Breast epithelium (tissue), 3 donors: ENCODE results near the gene PRRT1B.

Experiments used
- POLR2A ChIP-seq: fragments of 450-650 bp; IDR thresholded peaks from one replicate; pipeline ENCODE4 v1.6.1; 2016; ENCODE audit warnings: antibody characterized with exemption, mild to moderate bottlenecking, moderate library complexity
- POLR2AphosphoS5 ChIP-seq, 3 donors: sonication (generic); formaldehyde crosslinking; IDR thresholded peaks; one replicate each; pipeline ENCODE4 v1.6.1; 2017; ENCODE audit warnings: antibody characterized with exemption in 3 of 3
- TF ChIP-seq, protein P1 (sequence below), 3 donors: fragments of 450-650 bp; IDR thresholded peaks; one replicate each; pipeline ENCODE4 v1.5.1; 2016 to 2017; ENCODE audit warnings: antibody characterized with exemption in 3 of 3, mild to moderate bottlenecking in 3 of 3, moderate library complexity in 3 of 3

DNA sequence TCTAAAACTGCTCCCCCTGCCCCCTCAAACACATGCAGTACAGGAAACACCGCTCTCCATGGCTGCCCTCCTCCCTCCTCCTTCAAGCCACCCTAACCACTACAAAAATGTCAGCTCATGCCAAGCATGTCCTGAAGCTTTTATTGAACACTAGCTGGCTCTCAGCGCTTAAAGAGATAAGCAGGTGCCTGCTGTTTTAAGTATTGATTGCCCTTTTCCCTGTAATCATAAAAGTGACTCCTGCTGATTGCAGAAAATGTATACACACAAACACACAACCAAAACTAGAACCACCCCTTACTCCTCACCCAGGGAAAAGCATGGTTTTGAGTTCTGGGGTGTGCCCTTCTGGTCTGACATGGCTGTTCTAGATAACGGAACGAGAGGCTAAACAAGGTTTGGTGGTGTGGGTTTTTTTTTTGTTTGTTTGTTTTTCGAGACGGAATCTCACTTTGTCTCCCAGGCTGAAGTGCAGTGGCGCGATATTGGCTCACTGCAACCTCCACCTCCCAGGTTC is 10.5 kb upstream of the PRRT1B start:
- TF ChIP-seq, protein P1, sequence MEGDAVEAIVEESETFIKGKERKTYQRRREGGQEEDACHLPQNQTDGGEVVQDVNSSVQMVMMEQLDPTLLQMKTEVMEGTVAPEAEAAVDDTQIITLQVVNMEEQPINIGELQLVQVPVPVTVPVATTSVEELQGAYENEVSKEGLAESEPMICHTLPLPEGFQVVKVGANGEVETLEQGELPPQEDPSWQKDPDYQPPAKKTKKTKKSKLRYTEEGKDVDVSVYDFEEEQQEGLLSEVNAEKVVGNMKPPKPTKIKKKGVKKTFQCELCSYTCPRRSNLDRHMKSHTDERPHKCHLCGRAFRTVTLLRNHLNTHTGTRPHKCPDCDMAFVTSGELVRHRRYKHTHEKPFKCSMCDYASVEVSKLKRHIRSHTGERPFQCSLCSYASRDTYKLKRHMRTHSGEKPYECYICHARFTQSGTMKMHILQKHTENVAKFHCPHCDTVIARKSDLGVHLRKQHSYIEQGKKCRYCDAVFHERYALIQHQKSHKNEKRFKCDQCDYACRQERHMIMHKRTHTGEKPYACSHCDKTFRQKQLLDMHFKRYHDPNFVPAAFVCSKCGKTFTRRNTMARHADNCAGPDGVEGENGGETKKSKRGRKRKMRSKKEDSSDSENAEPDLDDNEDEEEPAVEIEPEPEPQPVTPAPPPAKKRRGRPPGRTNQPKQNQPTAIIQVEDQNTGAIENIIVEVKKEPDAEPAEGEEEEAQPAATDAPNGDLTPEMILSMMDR (IDR thresholded peaks at IDR 0.05), result no peak
- TF ChIP-seq POLR2AphosphoS5 (IDR thresholded peaks at IDR 0.05), result no peak
- no peak for TF ChIP-seq POLR2A
